Mesothelial cell of epicardium (in vitro differentiated cells): ENCODE results near the gene DACH1. TPM values are rescaled to one million over a fixed set of nuclear protein-coding genes. Genes with fewer than 3 reads are reported as not detected.

Source experiments
- DNase-seq, 2 experiments: peaks; one replicate each; pipeline ENCODE4 v3.0.0; 2021; ENCODE audit warnings: low spot score in 2 of 2; ENCODE audit not compliant: unreplicated experiment in 2 of 2
- H3K27ac Mint-ChIP-seq: 2 replicates; pipeline ENCODE4 v1.8.0; 2021; ENCODE audit warnings: mixed read lengths
- H3K27me3 Mint-ChIP-seq: 2 replicates; pipeline ENCODE4 v1.8.0; 2021; ENCODE audit warnings: low read depth, mixed read lengths
- H3K36me3 Mint-ChIP-seq: 2 replicates; pipeline ENCODE4 v1.8.0; 2021; ENCODE audit warnings: mixed read lengths
- H3K4me1 Mint-ChIP-seq: 2 replicates; pipeline ENCODE4 v1.8.0; 2021; ENCODE audit warnings: mixed read lengths
- H3K4me3 Mint-ChIP-seq: 2 replicates; pipeline ENCODE4 v1.8.0; 2021; ENCODE audit warnings: mild to moderate bottlenecking, moderate library complexity, mixed read lengths
- H3K9me3 Mint-ChIP-seq: 2 replicates; pipeline ENCODE4 v1.8.0; 2021; ENCODE audit warnings: mixed read lengths
- total RNA-seq: library from RNA; stranded (reverse); gene quantifications from 3 replicates; pipeline ENCODE4 v1.2.1, GENCODE V29; 2021
- TF ChIP-seq, protein P1 (sequence below): fragments of 200-600 bp; sonication (generic); IDR thresholded peaks from one replicate; pipeline ENCODE4 v1.5.0; 2021; ENCODE audit warnings: antibody characterized with exemption; ENCODE audit not compliant: unreplicated experiment

The DACH1 gene
- total RNA-seq, 1 donor from 2014 or later = 69.0 TPM

DNA sequence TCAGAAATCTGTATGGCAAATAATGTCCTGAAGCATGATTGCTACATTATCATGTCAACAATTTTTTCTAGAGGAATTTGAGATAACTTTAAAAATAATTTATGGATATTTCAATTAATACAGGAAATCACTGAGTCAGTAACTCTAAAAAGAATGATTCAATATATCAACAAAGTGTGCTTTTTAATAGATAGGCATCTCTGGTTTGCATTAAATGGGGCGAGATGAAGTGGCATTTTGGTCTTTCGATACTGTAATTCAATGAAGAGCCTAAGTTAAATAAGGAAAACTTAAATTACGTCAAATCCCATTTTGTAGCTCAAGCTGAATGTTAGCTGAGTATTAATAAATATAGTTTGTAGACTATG, 342.8 kb downstream of the DACH1 start:
- no peak for DNase-seq
- peaks cover 15% of the 10 kb centered on the region for H3K36me3 Mint-ChIP-seq
- no peaks in the 10 kb centered on the region for H3K9me3 Mint-ChIP-seq
- H3K4me3 Mint-ChIP-seq = no peak overlapping the region
- TF ChIP-seq, protein P1, sequence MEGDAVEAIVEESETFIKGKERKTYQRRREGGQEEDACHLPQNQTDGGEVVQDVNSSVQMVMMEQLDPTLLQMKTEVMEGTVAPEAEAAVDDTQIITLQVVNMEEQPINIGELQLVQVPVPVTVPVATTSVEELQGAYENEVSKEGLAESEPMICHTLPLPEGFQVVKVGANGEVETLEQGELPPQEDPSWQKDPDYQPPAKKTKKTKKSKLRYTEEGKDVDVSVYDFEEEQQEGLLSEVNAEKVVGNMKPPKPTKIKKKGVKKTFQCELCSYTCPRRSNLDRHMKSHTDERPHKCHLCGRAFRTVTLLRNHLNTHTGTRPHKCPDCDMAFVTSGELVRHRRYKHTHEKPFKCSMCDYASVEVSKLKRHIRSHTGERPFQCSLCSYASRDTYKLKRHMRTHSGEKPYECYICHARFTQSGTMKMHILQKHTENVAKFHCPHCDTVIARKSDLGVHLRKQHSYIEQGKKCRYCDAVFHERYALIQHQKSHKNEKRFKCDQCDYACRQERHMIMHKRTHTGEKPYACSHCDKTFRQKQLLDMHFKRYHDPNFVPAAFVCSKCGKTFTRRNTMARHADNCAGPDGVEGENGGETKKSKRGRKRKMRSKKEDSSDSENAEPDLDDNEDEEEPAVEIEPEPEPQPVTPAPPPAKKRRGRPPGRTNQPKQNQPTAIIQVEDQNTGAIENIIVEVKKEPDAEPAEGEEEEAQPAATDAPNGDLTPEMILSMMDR = no peak
- no peak overlapping the region for H3K27ac Mint-ChIP-seq
- peaks cover 8% of the 10 kb centered on the region for H3K4me1 Mint-ChIP-seq
- no peaks in the 10 kb centered on the region for H3K27me3 Mint-ChIP-seq

DNA sequence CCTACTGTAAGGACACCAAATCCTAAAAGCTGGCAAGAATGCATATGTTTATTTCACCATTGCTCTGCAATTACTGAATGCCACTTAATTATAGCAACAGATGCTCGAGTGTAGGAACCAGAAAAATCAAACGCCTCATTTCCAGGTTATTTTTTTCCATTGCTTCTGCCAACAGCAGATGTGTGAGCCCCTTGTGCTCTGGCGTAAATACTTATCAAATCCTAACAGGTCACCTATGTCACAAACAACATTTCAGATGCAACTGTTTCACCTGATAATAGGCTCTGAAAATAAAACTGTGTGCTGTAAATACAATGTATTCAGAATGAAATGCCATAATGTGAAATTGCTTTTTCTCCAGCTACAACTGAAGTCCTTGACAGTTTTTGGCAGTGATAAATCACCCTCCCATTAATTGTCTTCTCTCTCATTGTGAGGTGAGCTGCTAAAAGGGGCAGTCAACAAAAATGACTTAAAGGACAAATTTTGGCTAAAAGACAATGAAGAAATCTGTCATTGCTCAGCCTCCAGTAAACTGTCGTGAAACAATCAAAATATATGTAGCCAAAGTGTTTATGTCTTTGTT, 344.0 kb downstream of the DACH1 start:
- Mint-ChIP-seq H3K27ac (no peak overlapping the region), H3K9me3 (no peaks in the 10 kb centered on the region), H3K27me3 (no peaks in the 10 kb centered on the region), H3K4me3 (no peak overlapping the region), H3K4me1 (peaks cover 8% of the 10 kb centered on the region), H3K36me3 (peaks cover 11% of the 10 kb centered on the region)
- TF ChIP-seq, protein P1 = no peak
- DNase-seq = no peak

DNA sequence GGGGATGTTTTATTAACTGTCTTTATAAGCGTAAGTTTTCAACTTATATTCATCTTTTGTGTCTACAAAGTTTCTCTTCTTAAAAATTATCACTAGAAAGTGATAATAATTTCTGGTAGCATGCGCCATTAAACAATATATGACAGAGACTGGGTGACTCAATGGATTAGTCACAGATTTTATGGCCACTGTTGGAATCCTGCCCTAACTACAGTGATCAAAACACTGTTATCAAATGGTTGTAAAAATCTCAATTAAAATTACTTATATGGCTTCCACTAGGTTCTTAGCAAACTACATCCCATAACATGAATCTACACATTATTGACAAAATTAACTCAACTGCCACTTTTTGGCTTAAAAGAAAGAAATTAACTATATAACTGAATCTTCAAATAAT, 350.0 kb downstream of the DACH1 start:
- peaks cover 4% of the 10 kb centered on the region for H3K4me1 Mint-ChIP-seq
- TF ChIP-seq, protein P1 = no peak
- H3K9me3 Mint-ChIP-seq = no peaks in the 10 kb centered on the region
- DNase-seq = no peak
- H3K27me3 Mint-ChIP-seq = no peaks in the 10 kb centered on the region
- H3K27ac Mint-ChIP-seq = no peak overlapping the region
- no peak overlapping the region for H3K4me3 Mint-ChIP-seq
- H3K36me3 Mint-ChIP-seq = peaks cover 14% of the 10 kb centered on the region

DNA sequence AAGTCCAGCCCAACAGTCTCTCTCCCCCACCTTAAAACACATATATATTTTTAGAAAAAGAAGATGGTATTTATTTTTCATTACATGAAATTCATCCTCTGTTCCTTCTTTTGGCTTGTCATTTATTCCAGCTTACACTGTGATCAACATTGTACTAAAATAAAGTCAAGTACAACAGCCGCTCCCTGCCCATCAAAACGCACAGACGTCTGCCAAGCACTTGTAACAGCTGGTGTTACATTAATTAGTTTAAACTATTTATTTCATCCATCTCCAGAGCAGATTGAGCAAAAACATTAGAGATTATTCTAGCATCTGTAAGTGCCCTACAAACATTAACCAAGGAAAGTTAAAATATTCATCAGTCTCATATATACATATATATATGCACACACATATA, 350.5 kb downstream of the DACH1 start:
- Mint-ChIP-seq H3K9me3 (no peaks in the 10 kb centered on the region), H3K36me3 (peaks cover 17% of the 10 kb centered on the region), H3K4me1 (peaks cover 4% of the 10 kb centered on the region), H3K27ac (no peak overlapping the region), H3K4me3 (no peak overlapping the region), H3K27me3 (no peaks in the 10 kb centered on the region)
- DNase-seq = no peak
- TF ChIP-seq, protein P1 = no peak

DNA sequence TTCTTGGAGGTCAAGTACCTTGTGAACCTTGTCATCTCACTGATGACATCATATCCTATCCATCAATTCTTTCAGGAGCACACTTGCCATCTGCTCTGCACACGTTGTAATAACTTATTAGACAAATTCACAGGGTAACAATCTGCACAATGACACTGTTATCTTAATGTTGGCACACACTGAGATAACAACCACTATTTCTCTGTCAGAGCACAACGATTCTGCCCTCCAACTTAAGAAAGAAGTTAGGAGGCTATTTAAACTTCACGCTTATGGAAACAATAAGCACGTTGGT, 351.3 kb downstream of the DACH1 start:
- H3K27ac Mint-ChIP-seq = no peak overlapping the region
- no peaks in the 10 kb centered on the region for H3K27me3 Mint-ChIP-seq
- H3K9me3 Mint-ChIP-seq = peaks cover 7% of the 10 kb centered on the region
- DNase-seq = no peak
- peaks cover 25% of the 10 kb centered on the region for H3K36me3 Mint-ChIP-seq
- H3K4me3 Mint-ChIP-seq = no peak overlapping the region
- TF ChIP-seq, protein P1 = no peak
- peaks cover 4% of the 10 kb centered on the region for H3K4me1 Mint-ChIP-seq
